Lower lobe of right lung (tissue), 2 donors: ENCODE data around the gene TRIM49. TPM values are rescaled to one million over a fixed set of nuclear protein-coding genes. Genes with fewer than 3 reads are reported as not detected.
"Not testable (repeated sequence)": the region's sequence is repeated elsewhere in the genome, so short reads cannot be mapped to it uniquely, and the experiment has no call there.

Source experiments
- ATAC-seq, 2 donors: fragments of 200-7000 bp; cut with Tn5 transposase; one replicate each; pipeline ENCODE4 v1.9.1; 2020 to 2022; ENCODE audit warnings: mild to moderate bottlenecking in 2 of 2, moderate library complexity in 2 of 2
- DNase-seq: peaks from one replicate; pipeline ENCODE4 v3.0.0-alpha.2; 2020
- H3K27ac ChIP-seq: fragments of 200-600 bp; one replicate; pipeline ENCODE4 v1.8.0; 2022
- H3K27me3 ChIP-seq: fragments of 200-600 bp; one replicate; pipeline ENCODE4 v1.8.0; 2022; ENCODE audit warnings: low read depth
- H3K36me3 ChIP-seq: fragments of 200-600 bp; one replicate; pipeline ENCODE4 v1.8.0; 2022; ENCODE audit warnings: mild to moderate bottlenecking
- H3K4me1 ChIP-seq: fragments of 200-600 bp; one replicate; pipeline ENCODE4 v1.8.0; 2022
- H3K4me3 ChIP-seq: fragments of 200-600 bp; one replicate; pipeline ENCODE4 v1.8.0; 2022; ENCODE audit warnings: mild to moderate bottlenecking
- H3K9me3 ChIP-seq: fragments of 200-600 bp; one replicate; pipeline ENCODE4 v1.8.0; 2022
- intact Hi-C: fragments of 100-400 bp; cut with DNase I; formaldehyde crosslinking; loops from one replicate; pipeline ENCODE4 v1.11.0; 2022
- long read RNA-seq: library from polyadenylated mRNA; unstranded; transcript quantifications from one replicate; pipeline ENCODE4 v2.0.0, GENCODE V29; 2021
- total RNA-seq: library from RNA; stranded (reverse); fragmentation: NEBNext Ultra II Directional; extraction: Animal tissue kit (Norgen Biotek cat#: 25700); gene quantifications from one replicate; pipeline ENCODE4 v1.2.1, GENCODE V29; 2021
- donor health status: DM: no; HTN: yes; CAD: no; lungs with severe emphysema.

Gene TRIM49, protein sequence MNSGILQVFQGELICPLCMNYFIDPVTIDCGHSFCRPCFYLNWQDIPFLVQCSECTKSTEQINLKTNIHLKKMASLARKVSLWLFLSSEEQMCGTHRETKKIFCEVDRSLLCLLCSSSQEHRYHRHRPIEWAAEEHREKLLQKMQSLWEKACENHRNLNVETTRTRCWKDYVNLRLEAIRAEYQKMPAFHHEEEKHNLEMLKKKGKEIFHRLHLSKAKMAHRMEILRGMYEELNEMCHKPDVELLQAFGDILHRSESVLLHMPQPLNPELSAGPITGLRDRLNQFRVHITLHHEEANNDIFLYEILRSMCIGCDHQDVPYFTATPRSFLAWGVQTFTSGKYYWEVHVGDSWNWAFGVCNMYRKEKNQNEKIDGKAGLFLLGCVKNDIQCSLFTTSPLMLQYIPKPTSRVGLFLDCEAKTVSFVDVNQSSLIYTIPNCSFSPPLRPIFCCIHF
- not detected for total RNA-seq
- long read RNA-seq: 0 reads

DNA sequence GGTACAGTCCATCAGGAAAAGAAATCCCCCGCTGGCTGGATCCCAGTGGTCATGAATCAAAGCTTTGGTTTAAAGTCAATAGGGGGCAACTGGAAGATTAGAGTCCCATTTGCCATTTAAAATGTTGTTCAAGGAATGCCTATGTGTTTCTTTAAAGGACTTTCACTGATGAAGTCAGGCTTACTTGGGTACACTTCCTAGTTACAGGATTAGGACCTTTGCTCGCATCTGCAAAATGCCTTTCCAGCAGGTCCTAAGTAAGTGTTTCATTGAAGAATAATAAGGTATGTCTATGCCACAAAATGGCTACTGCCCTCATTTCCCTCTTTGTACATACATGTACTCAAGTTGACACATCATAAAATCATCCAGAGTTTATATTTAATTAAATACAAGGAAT, at the start of gene TRIM49:
Gene TRIM49 (minus strand): TSS at position 101 of the 400 bp plus-strand sequence. CDS start 4,106 bp downstream, outside the sequence.
- intact Hi-C loops, H3K27ac ChIP-seq, H3K27me3 ChIP-seq, H3K4me3 ChIP-seq, H3K36me3 ChIP-seq, DNase-seq, H3K4me1 ChIP-seq, ATAC-seq, H3K9me3 ChIP-seq: not testable (repeated sequence)

DNA sequence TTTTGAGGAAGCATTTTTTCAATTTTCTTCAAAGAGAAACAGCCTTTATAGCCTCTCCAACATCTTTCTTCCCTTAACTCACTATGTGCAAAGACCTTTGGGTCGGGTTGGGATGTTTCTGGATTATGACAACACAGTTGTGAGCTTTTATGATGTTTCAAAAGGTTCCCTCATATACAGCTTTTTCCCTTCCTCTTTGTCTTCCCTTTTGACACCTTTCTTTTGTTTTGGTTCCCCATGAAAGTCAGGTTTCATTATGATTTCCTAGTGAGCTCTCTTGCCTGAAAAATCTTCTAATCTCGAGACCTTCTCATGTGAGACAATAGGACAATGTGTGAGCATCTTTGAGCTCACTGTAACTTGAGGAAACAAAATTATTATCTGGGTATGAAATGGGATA, 18.3 kb upstream of the TRIM49 start:
- DNase-seq, H3K36me3 ChIP-seq, H3K27ac ChIP-seq, H3K9me3 ChIP-seq, H3K27me3 ChIP-seq, H3K4me1 ChIP-seq, H3K4me3 ChIP-seq, intact Hi-C loops, ATAC-seq: not testable (repeated sequence)

DNA sequence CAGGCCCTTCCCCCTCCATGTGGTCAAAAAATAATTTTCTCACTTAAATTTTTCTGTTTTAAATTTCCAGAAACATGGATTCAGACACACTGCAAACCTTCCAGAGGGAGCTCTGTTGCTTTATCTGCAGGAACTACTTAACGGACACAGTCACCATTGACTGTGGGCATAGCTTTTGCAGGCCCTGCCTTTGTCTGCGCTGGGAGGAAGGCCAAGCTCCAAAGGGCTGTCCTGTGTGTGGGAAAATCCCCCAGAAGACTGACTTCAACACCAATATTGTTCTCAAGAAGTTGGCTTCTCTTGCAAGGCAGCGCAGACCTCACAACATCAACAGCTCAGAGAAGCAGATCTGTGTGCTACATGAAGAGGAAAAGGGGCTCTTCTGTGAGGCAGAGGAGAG, 11.6 kb upstream of the TRIM49 start:
- H3K27ac ChIP-seq, H3K9me3 ChIP-seq, H3K27me3 ChIP-seq, H3K36me3 ChIP-seq, H3K4me3 ChIP-seq, H3K4me1 ChIP-seq, ATAC-seq, intact Hi-C loops, DNase-seq: not testable (repeated sequence)

DNA sequence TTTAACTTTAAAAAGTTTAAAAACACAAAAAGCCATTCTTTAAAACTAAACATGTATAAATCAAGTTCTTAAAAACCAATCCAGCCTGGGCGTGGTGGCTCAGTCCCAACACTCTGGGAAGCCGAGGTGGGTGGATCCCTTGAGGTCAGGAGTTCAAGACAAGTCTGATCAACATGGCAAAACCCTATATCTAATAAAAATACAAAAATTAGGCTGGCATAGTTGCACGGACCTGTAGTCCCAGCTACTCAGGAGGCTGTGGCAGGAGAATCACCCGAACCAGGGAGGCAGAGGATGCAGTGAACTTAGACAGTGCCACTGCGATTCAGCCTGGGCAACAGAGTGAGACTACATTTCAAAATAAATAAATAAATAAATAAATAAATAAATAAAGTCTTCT, 5.2 kb upstream of the TRIM49 start:
- H3K27me3 ChIP-seq, intact Hi-C loops, DNase-seq, H3K36me3 ChIP-seq, H3K27ac ChIP-seq, H3K9me3 ChIP-seq, ATAC-seq, H3K4me1 ChIP-seq, H3K4me3 ChIP-seq: not testable (repeated sequence)

DNA sequence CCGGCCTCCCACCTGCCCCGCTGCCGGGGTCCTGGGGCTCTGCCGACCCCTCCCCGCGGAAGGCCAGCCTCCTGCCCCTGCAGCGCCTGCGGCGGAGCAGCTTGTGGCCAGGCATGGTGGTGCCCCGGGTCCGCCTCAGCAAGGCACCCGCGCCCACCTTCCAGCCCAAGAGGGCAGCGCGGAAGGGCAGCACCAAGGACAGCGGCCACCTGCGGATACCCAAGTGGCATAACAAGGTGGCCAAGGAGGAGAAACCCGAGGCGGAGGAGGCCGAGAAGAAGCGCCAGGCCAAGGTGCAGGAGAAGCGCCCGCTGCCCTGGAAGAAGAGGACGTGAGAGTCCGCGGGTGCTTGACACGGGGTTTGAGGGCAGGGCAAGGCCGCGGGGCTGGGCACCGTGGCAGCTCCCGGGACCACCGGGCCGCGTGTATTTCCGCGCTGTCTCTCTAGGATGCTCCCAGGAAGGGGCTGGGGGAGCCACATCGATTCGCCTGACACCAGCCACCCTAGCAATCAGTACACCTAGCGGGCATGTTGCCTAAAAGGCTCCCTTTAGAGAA, 20.8 kb downstream of the TRIM49 start:
- H3K27me3 ChIP-seq, ATAC-seq, H3K4me3 ChIP-seq, intact Hi-C loops, H3K36me3 ChIP-seq, H3K9me3 ChIP-seq, H3K4me1 ChIP-seq, H3K27ac ChIP-seq, DNase-seq: not testable (repeated sequence)

DNA sequence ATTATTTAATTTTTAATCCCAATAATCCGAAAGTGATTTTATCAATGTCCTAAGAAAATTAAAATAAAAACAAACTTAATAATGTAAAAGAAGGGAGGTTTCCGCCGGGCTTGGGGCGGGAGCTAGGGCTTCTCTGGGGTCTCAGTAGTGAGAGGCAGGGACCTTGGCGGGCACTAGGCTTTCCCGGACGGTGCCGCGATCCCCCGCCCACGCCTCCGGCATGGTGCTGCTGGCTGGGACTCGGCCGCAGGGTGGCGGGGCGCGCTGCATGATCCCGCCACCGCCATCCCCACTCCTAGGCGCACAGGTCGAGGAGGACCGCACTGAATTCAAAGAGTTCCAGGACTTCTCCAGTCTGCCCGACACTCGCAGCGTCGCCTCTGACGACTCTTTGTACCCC, 22.6 kb downstream of the TRIM49 start:
- DNase-seq, H3K9me3 ChIP-seq, H3K27me3 ChIP-seq, H3K36me3 ChIP-seq, intact Hi-C loops, ATAC-seq, H3K27ac ChIP-seq, H3K4me1 ChIP-seq, H3K4me3 ChIP-seq: not testable (repeated sequence)

DNA sequence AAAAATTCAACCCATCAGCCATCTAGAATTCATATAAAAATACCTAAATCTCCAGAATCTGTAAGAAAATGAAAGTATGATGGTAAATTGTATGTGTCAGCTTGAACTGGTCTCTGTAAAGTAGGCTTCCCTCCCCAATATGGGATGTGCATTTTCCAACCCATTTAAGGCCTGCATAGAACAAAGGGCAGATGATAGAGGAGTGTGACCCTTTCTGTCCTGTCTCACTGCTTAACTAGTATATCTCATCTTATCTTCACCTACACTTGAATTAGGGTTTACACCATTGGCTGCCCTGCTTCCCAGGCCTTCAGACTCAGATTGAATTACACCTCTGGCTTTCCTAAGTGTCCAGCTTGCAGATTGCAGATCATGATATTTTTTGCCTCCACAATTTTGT, 57.6 kb downstream of the TRIM49 start:
- intact Hi-C loops, H3K4me1 ChIP-seq, H3K27me3 ChIP-seq, H3K36me3 ChIP-seq, H3K27ac ChIP-seq, ATAC-seq, DNase-seq, H3K9me3 ChIP-seq, H3K4me3 ChIP-seq: not testable (repeated sequence)

Other genes starting within 250 kb of the TRIM49 start
- gene TRIM77, start 98.3 kb downstream of the TRIM49 start, total RNA-seq: not detected
- not detected for gene TRIM64B, start 69.9 kb upstream of the TRIM49 start, total RNA-seq
- not detected for gene TRIM49D1, start 113.7 kb upstream of the TRIM49 start, total RNA-seq
- not detected for gene TRIM49D2, start 115.5 kb upstream of the TRIM49 start, total RNA-seq
- not detected for gene TRIM64, start 157.5 kb upstream of the TRIM49 start, total RNA-seq
- gene TRIM49C, start 222.5 kb upstream of the TRIM49 start, total RNA-seq: not detected